Left cardiac atrium (tissue), 4 donors: ENCODE data around the gene TMEM175. TPM values are rescaled to one million over a fixed set of nuclear protein-coding genes. Genes with fewer than 3 reads are reported as not detected.
"Not testable (repeated sequence)": the region's sequence is repeated elsewhere in the genome, so short reads cannot be mapped to it uniquely, and the experiment has no call there.

ENCODE experiments used
- ATAC-seq, 2 donors: fragments of 200-7000 bp; cut with Tn5 transposase; one replicate each; pipeline ENCODE4 v1.9.1; 2020; ENCODE audit warnings: mild to moderate bottlenecking in 2 of 2, moderate library complexity in 2 of 2
- DNase-seq: peaks from one replicate; pipeline ENCODE4 v3.0.0-alpha.2; 2020
- intact Hi-C, 2 donors: fragments of 100-400 bp; cut with DNase I; formaldehyde crosslinking; loops; one replicate each; pipeline versions ENCODE4 v1.14.1 to v1.15.1; 2022 to 2023
- total RNA-seq, 2 donors: library from RNA; stranded (reverse); fragmentation: NEBNext Ultra II Directional; extraction: Animal tissue kit (Norgen Biotek cat#: 25700); gene quantifications; one replicate each; pipeline ENCODE4 v1.2.1, GENCODE V29; 2021
- donor health status: DM: no; HTN: yes; CAD: no.
- donor health status: DM: no; HTN: yes; CAD: no; lungs with severe emphysema.
- donor health status: DM: yes; HTN: yes; CAD: no.
- donor health status: Dilated cardiomyopathy.

The TMEM175 gene
- total RNA-seq, 2 donors from 2014 or later = 17.9 to 20.7 TPM

DNA sequence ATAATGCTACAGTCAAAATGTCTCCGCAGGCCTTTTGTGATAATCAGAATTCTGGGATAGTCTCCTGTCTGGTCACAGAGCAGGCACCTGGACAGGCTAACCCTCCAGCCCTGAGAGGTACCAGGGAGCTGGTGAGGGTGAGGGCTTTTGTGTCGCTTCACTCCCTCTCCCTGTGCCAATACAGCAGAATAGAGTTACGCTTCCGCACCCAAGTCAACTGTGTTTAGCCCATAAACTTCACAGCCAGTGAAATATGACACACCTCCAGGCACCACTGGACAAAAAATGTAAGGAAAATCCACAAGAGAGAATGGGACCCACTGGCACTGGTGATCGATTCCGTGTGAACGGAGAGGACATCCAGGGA lies 1.4 kb upstream of the TMEM175 start:
- no peak for ATAC-seq
- intact Hi-C loops = loop anchor here in 1 of 2 donors (5.0 kb wide), 1 partner anchor 41 kb away; the partner anchor contains the start of gene DGKQ
- DNase-seq = no peak

DNA sequence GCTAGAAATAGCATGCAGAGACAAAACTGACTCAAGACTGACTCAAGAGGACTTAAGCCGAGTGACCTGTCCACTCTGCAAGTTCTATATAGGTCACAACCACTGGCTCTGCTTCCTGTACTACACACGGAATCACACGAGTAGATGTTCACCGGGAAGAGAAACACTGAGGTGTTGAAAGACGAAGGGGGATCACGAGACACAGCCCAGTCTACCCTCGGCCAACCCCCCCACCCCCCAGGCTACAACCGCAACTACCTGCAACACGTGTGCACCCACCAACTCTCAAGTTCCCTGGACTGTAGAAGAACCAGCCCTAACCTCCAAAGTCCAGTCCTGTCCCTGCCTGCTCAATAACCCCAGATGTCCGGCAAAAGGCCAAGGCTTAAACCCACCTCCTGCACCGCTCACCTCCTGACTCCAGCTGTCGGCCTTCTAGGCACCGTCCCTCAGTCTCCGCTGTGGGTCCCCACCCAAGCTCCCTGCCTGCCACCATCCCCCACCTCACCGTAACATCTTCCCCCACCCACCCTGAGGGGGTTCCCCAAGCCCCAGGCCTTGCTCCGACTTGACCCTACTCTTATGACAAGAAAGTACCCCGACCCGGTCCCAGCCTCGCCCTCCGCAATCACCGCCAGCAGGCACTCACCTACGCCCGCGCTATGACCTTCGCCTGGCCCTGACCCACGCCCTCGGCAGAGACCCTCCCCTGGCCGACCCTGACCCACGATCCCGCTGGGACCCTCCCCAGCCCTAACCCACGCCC lies 883 bp upstream of the TMEM175 start:
- DNase-seq (no peak), ATAC-seq (peak; percentile 9 to 13)
- intact Hi-C loops = loop anchor here in 1 of 2 donors (5.0 kb wide), 1 partner anchor 41 kb away; the partner anchor contains the start of gene DGKQ

DNA sequence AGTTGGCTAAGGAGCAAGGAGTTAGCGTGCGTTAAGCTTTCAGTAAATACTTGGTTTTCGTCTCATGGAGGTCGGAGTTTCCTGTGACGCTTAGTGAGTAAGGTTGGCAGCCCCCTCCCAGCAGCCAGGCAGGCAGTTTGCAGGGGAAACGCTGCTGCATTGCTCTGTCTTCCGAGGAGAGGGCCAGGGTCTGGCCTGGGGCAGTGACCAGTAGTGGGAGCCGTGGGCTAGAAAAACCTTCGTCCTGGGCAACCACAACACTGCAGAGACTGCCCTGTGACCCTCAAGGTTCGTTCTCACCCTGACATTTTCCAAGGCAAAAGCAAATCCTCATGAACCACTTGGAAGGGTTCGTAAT lies 432 bp downstream of the TMEM175 start:
- peak in 1 of 2 donors; percentile 9 for ATAC-seq
- DNase-seq = no peak
- intact Hi-C loops = loop anchor here in 1 of 2 donors (5.0 kb wide), 1 partner anchor 40 kb away; the partner anchor contains the start of gene DGKQ

DNA sequence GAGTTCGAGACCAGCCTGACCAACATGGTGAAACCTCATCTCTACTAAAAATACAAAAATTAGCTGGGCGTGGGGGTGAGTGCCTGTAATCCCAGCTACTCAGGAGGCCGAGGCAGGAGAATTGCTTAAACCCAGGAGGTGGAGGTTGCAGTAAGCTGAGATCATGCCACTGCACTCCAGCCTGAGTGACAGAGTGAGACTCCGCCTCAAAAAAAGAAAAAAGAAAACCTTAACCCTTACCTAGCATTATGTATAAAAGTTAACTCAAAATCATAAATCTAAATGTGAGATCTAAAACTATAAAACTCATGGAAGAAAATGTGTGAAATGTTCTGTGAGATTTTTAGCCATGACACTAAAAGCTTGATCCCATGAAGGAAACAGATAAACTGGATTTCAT lies 7.2 kb downstream of the TMEM175 start:
- ATAC-seq, intact Hi-C loops, DNase-seq: not testable (repeated sequence)

DNA sequence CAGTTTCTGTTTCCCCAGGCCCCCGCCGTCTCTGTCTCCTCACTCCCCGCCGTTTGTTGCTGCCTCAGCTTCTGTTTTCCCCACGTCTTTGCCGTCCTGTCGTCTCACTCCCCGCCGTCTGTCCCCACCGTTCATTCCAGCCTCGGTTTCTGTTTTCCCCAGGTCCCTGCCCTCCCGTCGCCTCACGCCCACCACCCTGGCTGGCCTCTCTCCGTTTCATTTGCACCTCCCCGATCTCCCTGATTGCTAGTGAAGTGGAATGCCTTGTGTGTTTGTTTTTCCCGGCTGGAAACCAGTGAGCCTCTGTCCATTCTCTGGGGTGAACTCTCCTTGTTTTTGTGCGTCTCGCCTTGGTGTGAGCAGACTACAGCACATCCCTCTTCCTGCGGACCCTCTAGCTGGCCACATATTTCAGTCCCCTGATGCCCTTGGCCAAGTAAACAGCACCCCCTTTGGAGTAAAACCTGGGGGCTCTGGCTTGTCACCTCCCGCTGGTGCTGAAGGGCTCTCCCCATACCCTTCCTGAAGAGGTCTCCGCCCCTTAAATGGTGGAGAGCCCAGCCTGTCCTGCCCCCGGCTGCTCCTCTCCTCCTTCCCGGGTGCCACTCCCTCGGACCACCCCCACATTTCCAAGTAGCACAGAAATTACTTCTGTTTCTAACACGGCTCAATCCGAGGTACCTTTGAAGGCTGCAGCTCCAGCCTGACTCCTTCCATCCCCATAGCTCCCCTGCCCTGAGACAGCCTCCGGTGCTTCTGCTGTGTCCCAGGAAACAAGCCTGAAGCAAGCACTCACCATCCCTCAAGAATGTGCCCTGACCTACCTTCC lies 13.2 kb downstream of the TMEM175 start:
- ATAC-seq (no peak), DNase-seq (no peak)
- intact Hi-C loops = no loop called here

DNA sequence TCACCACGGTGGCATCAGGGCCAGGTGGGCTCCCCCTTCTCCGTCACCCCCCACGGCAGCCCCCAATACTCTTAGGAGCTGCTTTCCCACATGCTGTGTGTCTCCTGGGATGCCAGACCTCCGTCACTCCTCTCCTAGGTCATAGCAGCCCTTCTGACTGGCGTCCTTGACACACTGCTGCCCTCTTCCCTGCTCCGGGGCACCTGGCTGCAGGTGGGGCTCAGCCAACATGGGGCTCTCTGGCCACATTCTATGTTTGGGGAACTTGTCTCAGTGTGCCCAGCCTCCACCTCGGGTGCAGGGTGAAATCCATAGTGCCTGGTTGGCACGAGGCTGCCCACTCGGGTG lies 13.8 kb downstream of the TMEM175 start:
- intact Hi-C loops = no loop called here
- DNase-seq (no peak), ATAC-seq (no peak)

DNA sequence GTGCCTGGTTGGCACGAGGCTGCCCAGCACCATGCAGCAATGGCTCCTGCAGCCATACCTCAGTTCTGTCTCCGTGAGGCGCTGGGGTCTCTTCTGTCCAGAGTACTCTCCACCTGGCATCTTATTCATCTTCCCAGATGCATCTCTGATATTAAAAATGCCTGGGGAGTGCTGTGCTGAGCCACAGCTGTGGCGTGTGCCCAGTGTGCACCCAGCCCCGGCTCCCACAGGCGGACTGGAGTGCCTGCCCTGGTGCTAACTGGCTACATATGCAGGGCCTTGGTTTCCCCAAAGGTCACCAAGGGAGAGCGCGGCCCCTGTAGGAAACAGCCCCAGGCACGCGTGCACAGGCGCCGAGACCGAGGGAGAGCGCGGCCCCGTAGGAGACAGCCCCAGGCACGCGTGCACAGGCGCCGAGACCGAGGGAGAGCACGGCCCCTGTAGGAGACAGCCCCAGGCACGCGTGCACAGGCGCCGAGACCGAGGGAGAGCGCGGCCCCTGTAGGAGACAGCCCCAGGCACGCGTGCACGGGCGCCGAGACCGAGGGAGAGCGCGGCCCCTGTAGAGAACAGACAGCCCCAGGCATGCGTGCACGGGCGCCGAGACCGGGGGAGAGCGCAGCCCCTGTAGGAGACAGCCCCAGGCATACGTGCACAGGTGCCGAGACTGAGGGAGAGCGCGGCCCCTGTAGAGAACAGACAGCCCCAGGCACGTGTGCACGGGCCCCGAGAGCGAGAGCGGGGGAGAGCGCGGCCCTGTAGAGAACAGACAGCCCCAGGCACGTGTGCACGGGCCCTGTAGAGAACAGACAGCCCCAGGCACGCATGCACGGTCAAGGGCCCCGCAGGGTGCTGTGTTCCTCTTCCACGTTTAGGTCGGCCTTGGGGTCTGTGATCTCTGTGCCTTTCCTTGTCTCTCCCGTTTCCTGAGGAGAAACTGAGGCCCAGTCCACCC lies 14.5 kb downstream of the TMEM175 start:
- DNase-seq = no peak
- intact Hi-C loops = no loop called here
- no peak for ATAC-seq

DNA sequence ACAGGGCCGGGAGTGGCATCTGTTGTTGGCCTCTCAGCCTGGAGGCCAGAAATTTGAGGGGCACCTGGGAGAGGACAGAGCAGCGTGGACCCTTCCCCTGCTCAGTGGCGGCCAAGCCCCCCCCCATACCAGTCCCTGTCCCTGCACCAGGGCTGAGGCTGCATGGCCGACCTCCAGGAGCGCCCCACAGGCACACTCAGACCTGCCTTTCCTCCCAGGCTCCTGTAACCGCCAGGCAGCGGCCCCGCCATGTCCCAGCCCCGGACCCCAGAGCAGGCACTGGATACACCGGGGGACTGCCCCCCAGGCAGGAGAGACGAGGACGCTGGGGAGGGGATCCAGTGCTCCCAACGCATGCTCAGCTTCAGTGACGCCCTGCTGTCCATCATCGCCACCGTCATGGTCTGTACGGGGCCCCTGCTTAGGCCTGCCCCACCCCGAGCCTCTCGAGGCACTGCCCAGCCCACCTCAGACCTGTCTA lies 15.3 kb downstream of the TMEM175 start:
- intact Hi-C loops = no loop called here
- DNase-seq (no peak), ATAC-seq (no peak)

DNA sequence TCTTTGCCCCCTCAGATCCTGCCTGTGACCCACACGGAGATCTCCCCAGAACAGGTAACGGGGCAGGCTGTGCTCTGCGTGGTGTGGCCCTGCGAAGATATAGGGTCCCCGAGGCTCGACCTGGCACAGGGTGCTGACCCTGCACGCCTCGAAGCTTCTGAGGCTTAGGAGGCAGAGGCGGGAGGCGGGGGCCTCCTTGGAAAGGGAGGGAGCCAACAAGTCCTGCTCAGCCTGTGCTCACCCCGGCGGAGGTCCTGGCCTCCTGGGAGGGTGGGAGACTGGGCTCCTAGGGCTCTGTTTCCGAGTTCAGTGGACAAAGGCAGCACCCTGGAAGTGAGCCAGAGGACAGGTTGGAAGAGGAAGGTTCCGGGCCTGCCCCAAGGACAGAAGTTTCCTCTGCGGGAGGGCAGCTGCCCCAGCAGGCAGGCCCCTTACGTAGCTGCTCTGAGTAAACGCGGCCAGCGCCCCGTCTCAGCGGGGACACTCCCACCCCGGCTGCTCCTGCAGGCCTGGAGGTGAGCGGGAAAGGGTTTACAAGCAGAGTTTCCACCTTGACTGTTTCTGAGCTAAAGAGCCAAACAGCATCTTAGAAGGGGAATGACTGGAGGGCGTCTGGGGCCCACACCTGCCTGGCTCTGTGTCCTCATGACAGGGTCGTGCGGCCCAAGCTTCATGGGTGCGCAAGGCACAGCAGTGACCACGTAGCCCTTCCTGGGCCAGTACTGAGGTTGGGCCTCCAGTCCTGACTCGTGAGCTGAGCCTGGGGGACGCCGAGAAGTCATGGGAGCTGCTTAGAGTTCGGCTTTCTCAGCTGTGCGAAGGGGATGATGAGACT lies 16.1 kb downstream of the TMEM175 start:
- no peak for ATAC-seq
- intact Hi-C loops = no loop called here
- no peak for DNase-seq

DNA sequence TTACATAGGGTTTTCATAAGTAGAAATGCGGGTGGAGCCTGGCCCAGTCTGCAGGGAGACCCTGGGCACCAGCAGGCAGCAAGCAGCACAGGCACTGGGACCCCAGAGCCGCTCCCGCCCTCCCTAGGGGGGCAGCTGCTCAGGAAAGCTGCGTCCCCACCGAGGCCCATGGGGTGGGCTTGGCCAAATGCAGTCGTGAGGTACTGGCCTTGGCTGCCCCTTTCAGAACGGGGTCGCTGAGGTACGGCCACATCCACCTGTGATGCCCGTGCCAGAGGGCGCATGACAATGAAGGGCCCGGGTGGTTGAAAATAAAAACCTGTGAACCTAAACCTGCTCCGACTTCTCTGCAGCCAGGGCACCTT lies 16.7 kb downstream of the TMEM175 start:
- no peak for ATAC-seq
- DNase-seq = no peak
- intact Hi-C loops = no loop called here

DNA sequence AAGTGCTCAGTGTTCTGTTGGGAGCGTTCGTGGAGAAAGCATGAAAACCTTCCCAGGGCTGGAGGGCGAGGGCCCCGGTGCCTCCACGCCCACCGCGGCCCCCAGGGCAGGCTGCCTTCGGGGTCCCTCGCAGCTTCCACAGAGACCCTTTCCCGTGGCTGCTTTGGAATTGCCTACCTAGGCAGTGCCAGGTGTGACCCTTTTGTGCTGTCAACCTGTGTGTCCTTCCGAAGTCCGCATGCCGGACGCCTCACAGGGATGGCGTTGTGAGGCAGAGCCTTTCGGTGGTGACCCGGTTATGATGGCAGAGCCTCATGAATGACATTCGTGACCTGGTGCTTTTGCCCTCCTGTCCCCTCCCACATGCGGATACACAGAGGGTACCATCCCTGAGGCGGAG lies 17.4 kb downstream of the TMEM175 start:
- ATAC-seq (no peak), DNase-seq (no peak)
- intact Hi-C loops = no loop called here

DNA sequence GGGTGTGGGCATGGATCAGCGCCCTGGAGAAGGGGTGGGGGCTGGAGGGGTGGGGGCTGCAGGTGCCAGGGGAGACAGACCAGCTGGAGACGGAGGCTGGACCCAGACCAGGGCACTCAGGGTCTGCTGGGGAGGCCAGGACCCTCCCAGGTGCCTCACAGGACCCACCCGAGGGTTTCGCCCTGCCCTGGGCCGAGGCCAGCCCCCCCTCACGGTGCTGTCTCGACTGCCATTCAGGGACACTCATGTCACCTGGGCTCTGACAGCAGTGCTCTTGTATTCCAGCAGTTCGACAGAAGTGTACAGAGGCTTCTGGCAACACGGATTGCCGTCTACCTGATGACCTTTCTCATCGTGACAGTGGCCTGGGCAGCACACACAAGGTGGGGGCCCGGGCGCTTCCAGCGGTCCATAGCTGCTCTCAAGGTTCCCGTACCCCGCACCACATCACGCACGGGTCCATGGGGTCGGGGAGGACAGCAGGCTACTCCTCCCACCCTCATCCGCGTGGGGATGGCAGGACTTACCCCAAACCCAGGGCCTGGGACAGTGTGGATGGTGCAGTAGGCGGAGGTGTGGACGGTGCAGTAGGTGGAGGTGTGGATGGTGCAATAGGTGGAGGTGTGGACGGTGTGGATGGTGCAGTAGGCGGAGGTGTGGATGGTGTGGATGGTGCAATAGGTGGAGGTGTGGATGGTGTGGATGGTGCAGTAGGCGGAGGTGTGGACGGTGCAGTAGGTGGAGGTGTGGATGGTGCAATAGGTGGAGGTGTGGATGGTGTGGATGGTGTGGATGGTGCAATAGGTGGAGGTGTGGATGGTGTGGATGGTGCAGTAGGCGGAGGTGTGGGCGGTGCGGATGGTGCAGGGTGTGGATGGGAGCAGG lies 18.1 kb downstream of the TMEM175 start:
- ATAC-seq (no peak), DNase-seq (no peak)
- intact Hi-C loops = no loop called here

DNA sequence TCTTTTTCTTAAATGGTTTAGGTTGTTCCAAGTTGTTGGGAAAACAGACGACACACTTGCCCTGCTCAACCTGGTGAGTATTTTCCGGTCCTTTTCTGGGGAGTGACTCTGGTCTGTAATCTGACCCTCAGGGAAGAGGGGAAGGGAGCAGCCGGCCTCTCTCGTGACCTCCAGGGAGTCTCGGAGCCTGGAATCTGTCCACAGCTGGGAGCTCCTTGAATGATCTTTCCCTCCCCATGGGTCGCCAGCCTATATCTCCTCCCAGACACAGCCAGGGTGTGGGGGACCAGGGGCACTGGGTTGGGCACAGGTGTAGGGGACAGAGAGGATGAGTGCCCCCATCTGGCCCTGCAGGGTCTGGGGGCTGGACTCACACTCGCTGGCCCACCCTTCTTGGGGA lies 18.9 kb downstream of the TMEM175 start:
- intact Hi-C loops = no loop called here
- ATAC-seq = no peak
- DNase-seq = no peak

DNA sequence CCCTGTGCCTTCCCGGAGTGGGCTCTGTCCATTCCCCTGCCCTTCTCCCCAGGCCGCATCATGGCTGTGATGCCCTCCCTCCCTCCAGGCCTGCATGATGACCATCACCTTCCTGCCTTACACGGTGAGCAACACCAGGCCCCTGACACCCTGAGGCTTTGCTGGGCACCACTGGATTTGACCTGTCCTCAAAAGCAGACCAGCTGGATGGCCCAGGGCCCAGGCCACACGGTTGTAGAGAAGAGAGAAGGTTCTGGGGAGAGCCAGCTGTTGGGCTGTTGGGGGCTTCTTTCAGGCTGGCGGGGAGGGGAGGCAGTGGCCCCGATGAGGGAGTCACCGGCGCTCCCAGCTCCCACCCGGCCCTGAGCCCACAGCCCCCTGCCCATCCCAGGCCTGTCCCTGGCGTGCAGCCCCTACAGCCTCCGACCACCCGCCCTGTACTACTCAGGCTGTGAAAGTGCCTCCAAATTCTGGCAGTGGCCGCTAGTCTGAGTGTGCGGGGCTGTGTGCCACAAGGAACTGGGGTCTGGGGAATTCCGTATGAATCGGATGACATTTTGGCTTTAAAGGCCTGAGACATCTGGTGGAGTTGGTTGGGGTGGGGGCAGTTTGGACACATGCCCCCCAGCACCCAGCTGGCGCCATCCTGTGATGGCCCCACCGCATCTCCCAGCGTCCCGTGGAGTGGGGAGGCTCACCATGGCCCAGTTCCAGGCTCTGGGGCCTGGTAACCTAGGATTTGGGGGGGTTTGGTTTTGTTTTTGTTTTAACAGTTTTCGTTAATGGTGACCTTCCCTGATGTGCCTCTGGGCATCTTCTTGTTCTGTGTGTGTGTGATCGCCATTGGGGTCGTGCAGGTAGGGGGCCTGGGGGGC lies 19.6 kb downstream of the TMEM175 start:
- intact Hi-C loops = no loop called here
- DNase-seq (no peak), ATAC-seq (no peak)

DNA sequence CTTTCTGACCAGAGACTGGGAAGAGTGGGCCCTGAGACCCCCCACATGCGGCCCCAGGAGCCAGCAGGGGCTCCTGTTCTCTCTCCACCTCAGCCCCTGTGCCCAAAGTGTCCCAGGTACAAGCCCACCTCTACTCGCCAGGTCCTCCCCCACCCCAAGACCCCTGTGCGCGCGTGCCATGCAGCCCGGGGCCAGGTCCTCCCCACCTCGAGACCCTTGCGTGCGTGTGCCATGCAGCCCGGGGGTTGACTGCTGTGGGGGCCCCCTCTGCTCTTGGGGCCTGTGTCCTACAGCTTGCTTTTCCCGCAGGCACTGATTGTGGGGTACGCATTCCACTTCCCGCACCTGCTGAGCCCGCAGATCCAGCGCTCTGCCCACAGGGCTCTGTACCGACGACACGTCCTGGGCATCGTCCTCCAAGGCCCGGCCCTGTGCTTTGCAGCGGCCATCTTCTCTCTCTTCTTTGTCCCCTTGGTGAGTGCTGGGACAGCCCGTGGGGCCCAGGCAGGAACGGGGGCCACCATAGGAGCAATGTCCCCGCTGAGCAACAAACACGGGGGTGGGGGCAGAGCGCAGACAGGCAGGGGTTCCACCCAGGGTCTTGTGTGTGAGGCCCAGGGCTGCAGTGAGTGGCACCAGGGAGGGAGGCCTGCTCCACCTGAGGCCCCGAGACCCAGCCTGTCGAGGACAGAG lies 20.8 kb downstream of the TMEM175 start:
- ATAC-seq (no peak), DNase-seq (no peak)
- intact Hi-C loops = no loop called here

DNA sequence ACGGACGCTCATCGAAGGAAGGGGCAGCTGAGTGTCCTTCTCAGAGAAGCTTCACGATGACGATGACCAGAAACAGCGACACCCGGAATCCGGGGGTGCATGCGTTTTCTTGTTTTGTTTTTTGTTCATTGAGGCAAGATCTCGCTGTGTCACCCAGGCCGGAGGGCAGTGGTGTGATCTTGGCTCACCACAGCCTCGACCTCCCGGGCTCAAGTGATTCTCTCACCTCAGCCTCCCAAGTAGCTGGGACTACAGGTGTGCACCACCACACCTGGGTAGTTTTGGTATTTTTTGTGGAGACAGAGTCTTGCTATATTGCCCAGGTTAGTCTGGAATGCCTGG lies 21.3 kb downstream of the TMEM175 start:
- DNase-seq (no peak), ATAC-seq (no peak)
- intact Hi-C loops = no loop called here
